HAP-1 (cell line): ENCODE measurements around the gene CEP192.

Source experiments
- DNase-seq, 2 experiments: peaks; one replicate each; pipeline ENCODE4 v3.0.0-alpha.2; 2016 to 2020; ENCODE audit warnings: low spot score in 2 of 2
- H3K27me3 ChIP-seq: fragments of 250-450 bp; sonication (Bioruptor Pico); 2 replicates; pipeline ENCODE4 v1.5.1; 2020; ENCODE audit warnings: low read depth, mild to moderate bottlenecking, moderate library complexity
- H3K36me3 ChIP-seq: fragments of 250-450 bp; sonication (Bioruptor Pico); replicated peaks from 2 replicates; pipeline ENCODE4 v1.5.1; 2020; ENCODE audit warnings: mild to moderate bottlenecking
- H3K4me1 ChIP-seq: fragments of 250-450 bp; sonication (Bioruptor Pico); 2 replicates; pipeline ENCODE4 v1.5.1; 2020; ENCODE audit warnings: mild to moderate bottlenecking
- H3K4me3 ChIP-seq: fragments of 250-450 bp; sonication (Bioruptor Pico); 2 replicates; pipeline ENCODE4 v1.5.1; 2020; ENCODE audit warnings: mild to moderate bottlenecking, moderate library complexity
- H3K9me3 ChIP-seq: fragments of 250-450 bp; sonication (Bioruptor Pico); 2 replicates; pipeline ENCODE4 v1.5.1; 2020; ENCODE audit warnings: mild to moderate bottlenecking, moderate library complexity
- in situ Hi-C: fragments of 300-500 bp; cut with MboI; formaldehyde crosslinking; loops from 3 replicates; pipeline ENCODE4 v1.14.3; 2020; ENCODE audit warnings: low sequenced_read_pairs, inconsistent platforms, mixed read lengths

CEP192 gene

DNA sequence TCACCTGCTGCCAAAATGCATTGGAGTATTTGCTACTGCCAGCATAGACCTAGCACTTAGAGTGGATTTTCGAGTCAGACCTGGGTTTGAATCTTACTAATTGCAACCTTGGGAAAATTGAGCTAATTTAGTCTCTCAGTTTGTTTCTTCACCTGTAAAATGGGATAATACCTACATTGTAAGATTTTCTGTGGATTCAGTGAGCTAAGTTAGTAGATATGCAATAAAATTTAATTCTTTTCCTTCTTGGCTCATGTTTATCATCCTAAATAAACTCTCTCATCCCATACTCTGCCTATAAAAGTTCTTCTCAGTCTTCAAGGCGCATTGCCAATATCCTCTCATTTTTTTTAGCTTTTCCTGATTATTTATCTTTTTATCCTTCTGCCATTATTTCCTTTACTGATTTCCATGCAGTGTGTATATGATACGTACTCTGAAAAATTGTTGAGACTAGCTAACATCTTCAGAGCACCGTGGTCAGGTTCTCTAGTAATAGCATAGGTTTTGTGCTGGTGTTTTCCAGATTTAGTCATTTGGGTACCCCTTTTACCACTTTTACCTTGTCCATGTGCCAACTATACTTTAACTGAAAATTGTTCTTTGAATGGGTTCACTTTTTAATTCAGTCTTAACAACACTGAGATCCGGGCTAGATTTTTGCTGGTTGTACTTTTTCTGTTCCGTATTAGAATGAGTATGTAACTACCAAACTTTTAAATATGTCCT is 7.3 kb downstream of the CEP192 start:
- H3K36me3 ChIP-seq, result peaks cover 15% of the 10 kb centered on the region
- in situ Hi-C loops, result no loop called here
- H3K27me3 ChIP-seq, result no peaks in the 10 kb centered on the region
- H3K9me3 ChIP-seq, result no peaks in the 10 kb centered on the region
- DNase-seq, result no peak
- H3K4me1 ChIP-seq, result peaks cover 10% of the 10 kb centered on the region
- H3K4me3 ChIP-seq, result no peak overlapping the region

DNA sequence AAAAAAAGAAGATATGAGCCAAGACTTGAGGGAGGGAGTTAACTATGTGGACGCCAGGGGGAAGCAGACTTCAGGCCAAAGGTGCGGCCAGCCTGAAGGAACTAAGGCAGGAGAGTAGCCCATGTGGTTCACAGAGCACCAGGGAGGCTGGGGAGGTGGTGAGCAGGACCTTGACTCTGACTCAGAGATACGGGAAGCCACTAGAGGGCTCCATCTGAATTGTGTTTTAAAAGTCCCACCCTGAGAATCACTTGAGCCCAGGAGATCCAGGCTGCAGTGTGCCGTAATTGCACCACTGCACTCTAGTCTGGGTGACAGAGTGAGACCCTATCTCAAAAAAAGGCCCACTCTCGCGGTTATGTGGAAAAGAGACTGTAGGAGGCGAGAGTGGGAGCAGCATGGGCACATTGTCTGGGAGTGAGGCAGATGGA is 12.3 kb downstream of the CEP192 start:
- Histone ChIP-seq H3K9me3 (no peaks in the 10 kb centered on the region), H3K4me1 (peaks cover 1% of the 10 kb centered on the region), H3K4me3 (no peak overlapping the region), H3K27me3 (no peaks in the 10 kb centered on the region), H3K36me3 (peaks cover 30% of the 10 kb centered on the region)
- in situ Hi-C loops, result no loop called here
- peak; percentile 75 to 81 for DNase-seq

DNA sequence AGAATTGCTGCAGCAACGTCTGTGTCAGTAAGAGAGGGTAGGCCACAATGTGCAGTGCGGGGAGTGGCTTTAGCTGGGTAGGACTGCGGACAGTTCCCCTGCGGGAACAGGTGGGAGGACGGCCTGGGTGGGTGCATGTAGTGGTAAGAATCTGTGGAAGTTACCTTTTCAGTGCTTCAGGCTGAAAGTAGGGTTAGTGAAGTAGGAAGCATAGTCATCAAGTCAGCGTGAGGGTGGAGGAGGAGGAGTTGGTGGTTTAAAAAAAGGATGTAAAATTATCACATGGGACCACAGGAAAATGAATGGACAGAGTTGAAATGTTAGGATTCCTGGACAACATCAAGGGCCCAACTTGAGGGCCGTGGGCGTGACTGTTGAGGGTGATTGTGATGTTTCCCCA is 13.2 kb downstream of the CEP192 start:
- no peaks in the 10 kb centered on the region for H3K4me1 ChIP-seq
- DNase-seq, result no peak
- no peaks in the 10 kb centered on the region for H3K27me3 ChIP-seq
- in situ Hi-C loops, result no loop called here
- H3K9me3 ChIP-seq, result no peaks in the 10 kb centered on the region
- peaks cover 39% of the 10 kb centered on the region for H3K36me3 ChIP-seq
- no peak overlapping the region for H3K4me3 ChIP-seq

DNA sequence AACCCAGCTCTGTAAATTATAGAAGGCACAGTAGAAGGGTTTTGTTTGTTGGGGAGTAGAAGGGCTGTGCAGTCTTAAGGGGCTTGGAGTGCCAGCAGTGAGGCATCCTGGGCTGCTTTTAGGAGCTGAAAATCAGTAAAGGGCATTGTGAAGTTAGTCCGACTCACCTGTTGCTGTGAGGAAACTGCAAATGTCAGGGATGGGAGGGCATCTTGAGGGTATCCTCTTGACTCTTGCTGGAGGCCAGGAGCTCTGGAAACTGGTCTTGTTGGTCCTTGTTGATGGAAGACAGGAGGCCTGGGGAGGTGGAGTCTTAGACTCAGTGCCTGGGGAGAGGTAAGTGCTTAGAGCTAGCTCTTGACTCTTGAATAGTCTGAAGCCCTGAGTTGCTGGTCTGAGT is 14.1 kb downstream of the CEP192 start:
- H3K36me3 ChIP-seq, result peaks cover 44% of the 10 kb centered on the region
- no peaks in the 10 kb centered on the region for H3K4me1 ChIP-seq
- no peak overlapping the region for H3K4me3 ChIP-seq
- H3K27me3 ChIP-seq, result no peaks in the 10 kb centered on the region
- in situ Hi-C loops, result no loop called here
- no peaks in the 10 kb centered on the region for H3K9me3 ChIP-seq
- no peak for DNase-seq

DNA sequence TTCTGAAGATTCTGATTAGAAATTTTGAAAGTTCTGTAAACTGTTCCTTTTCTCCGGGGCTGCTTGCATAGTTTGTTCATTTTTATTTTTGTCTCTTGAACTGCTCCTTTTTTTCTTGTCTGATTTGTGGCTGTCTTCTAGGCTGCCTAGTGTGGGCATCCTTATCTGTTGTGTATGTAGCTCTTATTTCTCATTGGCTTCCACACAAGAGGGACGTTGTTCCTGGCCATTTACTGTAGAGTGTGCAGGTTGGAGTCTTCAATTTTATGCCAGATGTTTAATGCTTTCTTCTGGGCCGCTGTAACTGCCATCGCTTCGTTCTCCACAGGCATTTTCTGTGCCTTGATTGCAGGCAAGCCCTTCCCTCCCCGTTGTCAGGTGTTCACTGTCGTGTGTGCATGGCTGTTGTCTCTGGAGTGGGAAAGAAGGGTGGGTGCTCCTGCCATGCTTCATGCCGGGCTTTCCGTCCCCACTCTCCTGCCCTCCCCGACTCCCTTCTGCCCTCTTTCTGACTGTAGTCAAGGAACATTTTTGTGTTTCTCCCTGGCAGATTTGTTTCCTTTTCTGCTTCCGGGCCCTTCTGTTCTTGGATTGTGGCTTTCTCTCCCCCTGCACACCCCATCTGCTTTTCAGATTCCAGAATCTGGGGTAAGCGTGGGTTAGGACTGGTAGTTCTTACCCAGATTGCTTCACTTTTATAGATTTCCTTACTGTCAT is 15.5 kb downstream of the CEP192 start:
- Histone ChIP-seq H3K36me3 (peaks cover 41% of the 10 kb centered on the region), H3K9me3 (no peaks in the 10 kb centered on the region), H3K27me3 (no peaks in the 10 kb centered on the region), H3K4me1 (no peaks in the 10 kb centered on the region), H3K4me3 (no peak overlapping the region)
- no peak for DNase-seq
- in situ Hi-C loops, result no loop called here

DNA sequence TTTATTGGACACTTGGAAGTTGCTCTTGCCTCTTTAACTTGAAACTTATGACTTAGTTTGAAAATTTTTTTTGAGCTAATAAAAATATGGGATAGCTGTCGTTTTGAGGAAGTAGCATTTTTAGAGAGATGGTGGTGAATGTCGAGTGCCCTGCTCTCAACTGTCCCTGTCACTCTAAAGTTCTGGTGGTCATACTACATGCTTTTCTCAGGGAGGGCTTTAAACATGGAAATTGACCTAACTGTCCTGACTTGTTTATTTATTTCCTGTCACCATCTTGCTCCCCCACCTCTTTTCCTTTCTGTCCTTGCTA is 16.0 kb downstream of the CEP192 start:
- in situ Hi-C loops, result no loop called here
- peaks cover 46% of the 10 kb centered on the region for H3K36me3 ChIP-seq

DNA sequence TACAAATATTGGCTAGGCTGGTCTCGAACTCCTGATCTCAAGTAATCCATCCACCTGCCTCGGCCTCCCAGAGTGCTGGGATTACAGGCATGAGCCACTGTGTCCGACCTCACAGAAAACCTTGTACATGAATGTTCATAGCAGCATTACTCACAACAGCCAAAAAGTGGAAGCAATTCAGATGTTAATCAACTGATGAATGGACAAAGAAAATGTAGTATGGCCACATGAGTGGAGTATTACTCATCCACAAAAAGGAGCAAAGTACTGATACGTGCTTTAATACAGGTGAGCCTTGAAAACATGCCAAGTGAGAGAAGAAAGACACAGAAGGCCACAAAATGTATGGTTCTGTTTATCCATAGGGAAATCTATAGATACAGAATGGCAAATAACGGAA is 20.6 kb downstream of the CEP192 start:
- peaks cover 72% of the 10 kb centered on the region for H3K36me3 ChIP-seq
- H3K9me3 ChIP-seq, result no peaks in the 10 kb centered on the region
- no peaks in the 10 kb centered on the region for H3K4me1 ChIP-seq
- H3K4me3 ChIP-seq, result no peak overlapping the region
- in situ Hi-C loops, result no loop called here
- H3K27me3 ChIP-seq, result no peaks in the 10 kb centered on the region
- DNase-seq, result no peak

More for the DNA sequence above, 16.0 kb downstream of the CEP192 start:
- Histone ChIP-seq H3K4me3 (no peak overlapping the region), H3K4me1 (no peaks in the 10 kb centered on the region), H3K27me3 (no peaks in the 10 kb centered on the region), H3K9me3 (no peaks in the 10 kb centered on the region)
- DNase-seq, result no peak

DNA sequence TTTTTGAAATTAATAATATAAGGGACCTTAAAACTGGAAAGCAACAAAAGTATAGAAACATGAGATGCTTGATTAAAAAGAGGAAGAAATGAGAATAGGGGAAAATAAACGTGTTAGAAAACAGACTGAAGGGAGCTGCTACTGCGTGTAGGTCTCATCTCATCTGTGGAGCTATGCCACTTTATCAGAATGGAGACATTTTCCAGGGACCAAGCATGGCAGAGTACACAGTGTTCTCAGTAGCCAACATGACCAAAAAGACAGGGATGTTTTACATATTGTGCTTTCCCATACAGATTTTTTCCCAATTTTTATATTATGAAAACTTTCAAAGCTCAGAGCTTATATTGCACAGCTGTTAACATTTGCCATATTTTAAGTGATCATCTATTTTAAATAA is 23.1 kb downstream of the CEP192 start:
- DNase-seq, result no peak
- Histone ChIP-seq H3K27me3 (no peaks in the 10 kb centered on the region), H3K36me3 (peaks cover 79% of the 10 kb centered on the region), H3K4me3 (no peak overlapping the region), H3K9me3 (no peaks in the 10 kb centered on the region), H3K4me1 (no peaks in the 10 kb centered on the region)
- in situ Hi-C loops, result no loop called here

DNA sequence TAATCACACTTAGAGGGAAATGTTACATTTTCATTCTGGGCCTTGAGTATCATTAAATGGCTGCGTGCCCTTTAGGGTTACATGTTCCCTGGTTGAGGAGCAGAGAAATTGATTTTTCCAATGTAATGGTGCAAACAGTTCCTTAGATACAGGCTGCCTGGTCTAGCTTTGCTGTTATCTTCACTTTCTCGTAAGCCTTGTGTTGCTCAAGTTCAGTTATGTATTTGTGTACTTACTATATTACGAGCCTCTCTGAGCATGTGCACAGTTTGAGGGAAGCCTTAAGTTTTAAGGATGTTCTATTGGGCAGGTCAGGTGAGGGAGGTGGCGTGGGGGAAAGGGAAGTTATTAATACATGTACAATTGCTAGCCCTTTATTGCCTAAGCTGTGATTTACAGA is 23.7 kb downstream of the CEP192 start:
- DNase-seq, result no peak
- in situ Hi-C loops, result no loop called here
- Histone ChIP-seq H3K4me3 (no peak overlapping the region), H3K4me1 (no peaks in the 10 kb centered on the region), H3K36me3 (peaks cover 77% of the 10 kb centered on the region), H3K9me3 (no peaks in the 10 kb centered on the region), H3K27me3 (no peaks in the 10 kb centered on the region)

DNA sequence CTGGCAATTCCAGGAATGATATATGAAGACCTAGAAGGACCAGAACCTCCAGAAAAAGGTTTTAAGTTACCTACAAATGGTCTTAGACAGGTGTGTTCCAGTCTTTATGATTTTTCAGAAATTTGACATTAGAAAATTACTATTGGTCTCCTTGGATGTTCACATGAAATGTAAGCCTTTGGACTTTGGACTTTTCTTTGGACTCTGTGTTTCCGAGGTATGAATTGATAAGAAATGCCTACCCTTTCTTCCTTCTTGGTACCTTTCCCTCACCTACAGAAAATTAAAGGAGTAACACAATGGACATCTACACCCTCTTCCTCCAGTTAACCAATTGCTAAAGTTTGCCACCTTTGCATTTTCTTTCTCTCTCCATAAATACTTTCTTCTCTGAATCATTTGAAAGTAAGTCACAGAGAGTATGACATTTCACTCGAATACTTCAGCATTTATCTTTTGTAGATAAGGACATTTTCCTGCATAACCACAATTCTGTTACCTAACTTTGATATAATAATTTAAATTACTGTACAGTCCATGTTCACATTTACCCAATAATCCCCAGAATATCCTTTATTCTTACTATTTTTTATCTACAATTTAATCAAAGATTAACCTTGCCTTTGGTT is 26.2 kb downstream of the CEP192 start:
- Histone ChIP-seq H3K36me3 (peaks cover 69% of the 10 kb centered on the region), H3K9me3 (no peaks in the 10 kb centered on the region), H3K27me3 (no peaks in the 10 kb centered on the region), H3K4me1 (peaks cover 15% of the 10 kb centered on the region), H3K4me3 (no peak overlapping the region)
- DNase-seq, result no peak
- in situ Hi-C loops, result no loop called here

DNA sequence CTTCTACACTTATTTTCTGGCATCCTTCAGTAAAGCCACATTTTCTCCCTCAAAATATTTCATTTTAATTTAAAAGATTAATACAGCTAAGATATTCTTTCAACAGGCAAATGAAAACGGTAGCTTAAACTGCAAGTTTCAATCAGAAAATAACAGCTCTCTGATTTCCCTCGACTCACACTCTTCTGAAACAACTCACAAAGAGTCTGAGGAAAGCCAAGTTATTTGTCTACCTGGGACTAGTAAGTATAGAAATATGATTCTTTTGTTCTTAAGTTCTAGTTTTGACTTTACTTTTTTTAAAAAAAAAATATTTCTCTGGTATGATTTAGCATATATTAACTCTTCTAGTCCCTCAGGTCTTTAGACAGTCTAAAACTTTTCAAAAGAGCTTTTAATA is 27.2 kb downstream of the CEP192 start:
- H3K4me1 ChIP-seq, result peaks cover 15% of the 10 kb centered on the region
- H3K9me3 ChIP-seq, result no peaks in the 10 kb centered on the region
- no peaks in the 10 kb centered on the region for H3K27me3 ChIP-seq
- H3K36me3 ChIP-seq, result peaks cover 59% of the 10 kb centered on the region
- DNase-seq, result no peak
- no peak overlapping the region for H3K4me3 ChIP-seq
- in situ Hi-C loops, result no loop called here

DNA sequence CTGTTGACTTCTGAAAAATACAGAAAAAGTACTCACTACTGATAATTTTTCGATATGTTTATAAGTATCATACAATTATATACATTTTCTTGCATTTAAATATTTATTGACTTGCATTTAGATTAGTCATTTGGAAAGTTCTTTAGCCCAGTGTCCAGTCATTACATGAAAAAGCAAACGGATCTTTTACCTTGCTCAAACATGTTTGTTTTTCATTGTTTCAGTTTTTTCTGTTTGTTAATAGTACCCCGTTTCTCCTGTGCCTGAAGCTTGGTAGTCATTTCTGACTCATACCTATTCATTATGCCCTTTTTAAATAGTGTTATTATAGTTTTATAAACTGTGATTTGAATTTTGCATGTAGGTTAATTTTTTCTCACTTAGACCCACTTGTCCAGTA is 28.1 kb downstream of the CEP192 start:
- Histone ChIP-seq H3K4me1 (peaks cover 15% of the 10 kb centered on the region), H3K27me3 (no peaks in the 10 kb centered on the region), H3K36me3 (peaks cover 59% of the 10 kb centered on the region), H3K4me3 (no peak overlapping the region), H3K9me3 (no peaks in the 10 kb centered on the region)
- DNase-seq, result no peak
- in situ Hi-C loops, result no loop called here

DNA sequence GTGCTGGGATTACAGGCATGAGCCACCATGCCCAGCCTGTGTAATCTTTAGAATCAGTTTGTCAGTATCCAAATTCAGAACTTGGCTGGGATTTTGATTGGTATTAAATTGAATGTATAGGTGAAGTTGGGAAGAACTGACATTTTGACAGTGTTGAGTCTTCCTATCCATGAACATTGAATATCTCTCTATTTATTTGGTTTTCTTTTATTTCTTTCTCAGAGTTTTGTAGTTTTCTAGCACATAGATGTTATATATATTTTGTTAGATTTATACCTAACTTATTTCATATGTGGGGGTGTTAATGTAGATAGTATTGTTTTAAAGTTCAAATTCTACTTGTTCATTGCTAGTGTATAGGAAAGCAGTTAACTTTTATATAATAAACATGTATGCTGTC is 31.5 kb downstream of the CEP192 start:
- DNase-seq, result no peak
- peaks cover 39% of the 10 kb centered on the region for H3K36me3 ChIP-seq
- H3K9me3 ChIP-seq, result no peaks in the 10 kb centered on the region
- H3K27me3 ChIP-seq, result no peaks in the 10 kb centered on the region
- peaks cover 15% of the 10 kb centered on the region for H3K4me1 ChIP-seq
- no peak overlapping the region for H3K4me3 ChIP-seq
- in situ Hi-C loops, result no loop called here

DNA sequence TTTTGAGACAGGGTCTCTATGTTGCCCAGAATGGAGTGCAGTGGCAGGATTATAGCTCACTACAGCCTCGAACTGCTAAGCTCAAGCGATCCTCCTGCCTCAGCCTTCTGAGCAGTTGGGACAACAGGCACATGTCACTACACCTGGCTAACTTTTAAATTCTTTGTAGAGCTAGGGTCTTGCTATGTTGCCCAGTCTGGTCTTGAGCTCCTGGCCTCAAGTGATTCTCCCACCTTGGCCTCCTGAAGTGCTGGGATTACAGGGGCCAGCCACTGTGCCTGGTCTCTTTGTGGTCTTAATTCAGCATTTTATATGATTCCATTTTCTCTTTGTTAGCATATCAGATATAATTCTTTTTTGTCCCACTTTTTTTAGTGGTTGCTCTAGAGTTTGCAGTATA is 34.1 kb downstream of the CEP192 start:
- Histone ChIP-seq H3K4me3 (no peak overlapping the region), H3K4me1 (peaks cover 15% of the 10 kb centered on the region), H3K27me3 (no peaks in the 10 kb centered on the region), H3K9me3 (no peaks in the 10 kb centered on the region), H3K36me3 (peaks cover 36% of the 10 kb centered on the region)
- DNase-seq, result no peak
- in situ Hi-C loops, result no loop called here
